ENCODE measurements around the gene TNIP2.

The TNIP2 gene

GRCh38 chr4:2714918-2715317 is 41.2 kb downstream of the TNIP2 start:
- DNase-seq (ENCODE audit: low read depth): no peak

- no peak for DNase-seq (ENCODE audit: low read depth)
Measured at GRCh38 chr4:2714061-2714770, 41.9 kb downstream of the TNIP2 start.

GRCh38 chr4:2713337-2713736 is 42.8 kb downstream of the TNIP2 start:
- no peak for DNase-seq (ENCODE audit: low read depth)

GRCh38 chr4:2712261-2712842 is 43.8 kb downstream of the TNIP2 start:
- DNase-seq (ENCODE audit: low read depth): no peak

GRCh38 chr4:2702770-2703169 is 53.4 kb downstream of the TNIP2 start:
- no peak for DNase-seq (ENCODE audit: low read depth)

- no peak for DNase-seq (ENCODE audit: low read depth)
Measured at GRCh38 chr4:2702361-2702760, 53.8 kb downstream of the TNIP2 start.

DNA sequence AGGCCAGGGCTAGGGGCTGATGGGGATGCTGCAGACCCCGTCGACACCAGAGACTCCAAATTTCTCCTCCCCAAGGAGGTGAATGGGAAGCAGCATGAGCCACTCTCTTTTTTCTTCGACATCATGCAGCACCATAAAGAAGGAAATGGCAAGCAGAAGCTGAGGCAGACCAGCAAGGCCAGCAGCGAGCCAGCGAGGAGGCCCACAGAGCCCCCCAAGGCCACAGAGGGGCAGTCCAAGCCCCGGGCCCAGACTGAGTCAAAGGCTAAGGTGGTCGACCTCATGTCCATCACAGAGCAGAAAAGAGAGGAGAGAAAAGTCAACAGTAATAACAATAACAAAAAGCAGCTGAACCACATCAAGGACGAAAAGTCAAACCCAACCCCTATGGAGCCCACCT is 56.1 kb downstream of the TNIP2 start:
- no peak for DNase-seq (ENCODE audit: low read depth)

GRCh38 chr4:2699534-2699933 is 56.6 kb downstream of the TNIP2 start:
- DNase-seq (ENCODE audit: low read depth): no peak

GRCh38 chr4:2698951-2699505 is 57.1 kb downstream of the TNIP2 start:
- DNase-seq (ENCODE audit: low read depth): no peak

GRCh38 chr4:2698504-2698903 is 57.6 kb downstream of the TNIP2 start:
- no peak for DNase-seq (ENCODE audit: low read depth)

- DNase-seq (ENCODE audit: low read depth): no peak
Measured at GRCh38 chr4:2697995-2698414, 58.1 kb downstream of the TNIP2 start.

- DNase-seq (ENCODE audit: low read depth): no peak
Measured at GRCh38 chr4:2696423-2696822, 59.7 kb downstream of the TNIP2 start.

DNA sequence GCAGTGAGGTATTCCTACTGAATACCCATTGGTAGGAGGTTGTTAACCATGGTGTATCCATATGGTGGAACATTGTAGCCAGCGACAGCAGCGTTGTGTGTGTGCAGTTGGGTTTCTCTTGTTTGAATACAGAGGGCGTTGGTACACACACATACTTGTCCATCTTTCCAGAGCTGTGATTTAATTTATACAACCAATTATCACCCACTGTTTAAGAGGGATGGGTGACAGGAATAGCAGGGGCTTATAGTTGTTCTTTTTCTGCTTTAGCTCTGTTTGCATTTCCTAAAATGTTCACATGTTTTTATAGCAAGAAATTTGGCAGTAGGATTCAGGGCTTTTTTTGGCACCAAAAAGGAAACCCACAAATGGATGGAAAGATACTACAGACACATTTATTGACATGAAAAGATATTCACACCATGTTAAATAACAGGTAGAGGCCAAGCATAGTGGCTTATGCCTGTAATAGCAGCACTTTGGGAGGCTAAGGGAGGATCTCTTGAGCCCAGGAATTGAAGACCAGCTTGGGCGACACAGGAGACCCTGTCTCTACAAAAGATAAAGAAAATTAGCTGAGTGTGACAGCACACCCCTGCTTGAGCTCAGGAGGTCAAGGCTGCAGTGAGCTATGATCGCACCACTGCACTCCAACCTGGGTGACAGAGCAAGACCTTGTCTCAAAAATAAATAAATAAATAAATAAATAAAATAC is 60.6 kb downstream of the TNIP2 start:
- no peak for DNase-seq (ENCODE audit: low read depth)

GRCh38 chr4:2694691-2695090 is 61.4 kb downstream of the TNIP2 start:
- no peak for DNase-seq (ENCODE audit: low read depth)

DNA sequence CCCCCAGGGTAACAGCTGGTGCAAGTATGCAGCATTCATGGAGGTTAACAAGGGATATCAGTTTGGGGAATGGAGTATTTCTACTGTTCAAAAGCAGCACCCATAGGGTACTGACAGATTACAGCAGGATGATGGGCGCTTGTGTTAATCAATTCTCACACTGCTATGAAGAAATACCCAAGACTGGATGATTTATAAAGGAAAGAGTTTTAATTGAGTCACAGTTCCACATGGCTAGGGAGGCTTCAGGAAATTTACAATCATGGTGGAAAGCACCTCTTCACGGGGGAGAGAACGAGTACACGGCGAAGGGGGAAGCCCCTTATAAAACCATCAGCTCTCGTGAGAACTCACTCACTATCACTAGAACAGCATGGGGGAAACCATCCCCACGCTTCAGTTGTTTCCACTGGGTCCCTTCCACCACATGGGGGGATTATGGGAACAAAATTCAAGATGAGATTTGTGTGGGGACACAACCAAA is 64.1 kb downstream of the TNIP2 start:
- DNase-seq (ENCODE audit: low read depth): no peak

All from HS-5 (cell line).